Putamen (tissue), 1 donor: ENCODE data around the gene CPOX.
"Not testable (repeated sequence)": the region's sequence is repeated elsewhere in the genome, so short reads cannot be mapped to it uniquely, and the experiment has no call there.

Source experiments
- DNase-seq: peaks from one replicate; pipeline ENCODE4 v3.0.0-alpha.2; 2016; ENCODE audit warnings: low spot score

The CPOX gene

DNA sequence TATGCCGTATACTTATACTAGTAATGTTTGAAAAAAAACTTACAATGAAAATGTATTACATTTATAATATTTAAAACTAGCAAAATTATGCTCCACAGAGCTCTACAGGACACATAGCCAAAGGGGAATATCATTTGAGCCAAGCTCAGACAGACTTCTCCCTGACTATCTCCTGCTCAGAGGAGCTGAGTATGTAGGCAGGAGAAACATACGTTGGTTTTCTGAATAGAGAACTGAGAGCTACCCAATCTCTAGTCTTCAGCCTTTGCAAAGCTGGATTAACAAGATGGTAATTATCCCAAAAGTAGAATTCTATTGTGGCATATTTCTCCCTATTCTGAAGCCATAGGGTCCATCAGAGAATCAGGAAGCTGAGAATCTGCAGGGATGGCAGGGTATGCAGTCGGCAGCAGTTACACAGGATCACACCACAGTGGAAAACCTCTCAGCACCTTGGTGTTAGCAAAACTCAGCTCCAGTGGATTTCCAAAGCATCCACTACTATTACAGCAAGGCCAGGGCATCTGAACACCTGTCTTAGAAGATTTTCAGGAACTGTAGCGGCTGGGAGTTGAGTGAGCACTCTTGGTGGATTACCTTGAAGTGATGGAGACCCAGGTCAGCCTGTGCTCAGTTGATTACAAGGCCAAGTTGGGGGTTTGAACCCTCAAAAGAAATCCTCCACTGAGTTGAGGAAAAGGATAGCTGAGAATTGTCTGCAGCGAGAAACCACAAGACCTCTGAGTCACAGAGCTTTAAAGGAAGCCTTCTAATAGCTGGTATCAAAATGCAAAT, 31.5 kb downstream of the CPOX start:
- DNase-seq, result no peak

DNA sequence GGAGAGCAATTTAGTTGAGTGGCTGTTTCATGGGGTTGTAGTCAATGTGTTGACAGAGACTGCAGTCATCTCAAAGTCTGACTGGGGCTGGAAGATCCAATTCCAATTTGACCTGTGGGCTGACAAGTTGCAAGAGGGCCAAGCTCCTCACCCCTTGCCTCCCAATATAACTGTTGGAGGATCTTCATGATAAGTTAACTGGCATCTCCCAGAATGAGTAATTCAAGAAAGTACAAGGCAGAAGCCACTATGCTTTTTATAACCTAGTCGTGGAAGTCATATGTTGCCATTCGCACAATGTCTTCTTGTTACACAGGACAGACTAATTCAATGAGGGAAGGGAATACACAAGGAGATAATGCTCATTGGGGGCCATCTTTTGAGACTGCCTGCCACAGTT, 32.5 kb downstream of the CPOX start:
- DNase-seq, result no peak

DNA sequence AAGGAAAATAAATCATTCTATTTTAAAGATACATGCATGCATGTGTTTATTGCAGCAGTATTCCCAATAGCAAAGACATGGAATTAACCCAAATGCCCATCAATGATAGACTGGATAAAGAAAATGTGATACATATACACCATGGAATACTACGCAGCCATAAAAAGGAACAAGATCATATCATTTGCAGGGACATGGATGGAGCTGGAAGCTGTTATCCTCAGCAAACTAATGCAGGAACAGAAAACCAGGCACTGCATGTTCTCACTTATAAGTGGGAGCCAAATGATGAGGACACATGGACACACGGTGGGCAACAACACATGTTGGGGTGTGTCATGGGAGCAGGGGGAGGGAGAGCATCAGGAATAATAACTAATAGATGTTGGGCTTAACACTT, 33.6 kb downstream of the CPOX start:
- DNase-seq, result not testable (repeated sequence)

DNA sequence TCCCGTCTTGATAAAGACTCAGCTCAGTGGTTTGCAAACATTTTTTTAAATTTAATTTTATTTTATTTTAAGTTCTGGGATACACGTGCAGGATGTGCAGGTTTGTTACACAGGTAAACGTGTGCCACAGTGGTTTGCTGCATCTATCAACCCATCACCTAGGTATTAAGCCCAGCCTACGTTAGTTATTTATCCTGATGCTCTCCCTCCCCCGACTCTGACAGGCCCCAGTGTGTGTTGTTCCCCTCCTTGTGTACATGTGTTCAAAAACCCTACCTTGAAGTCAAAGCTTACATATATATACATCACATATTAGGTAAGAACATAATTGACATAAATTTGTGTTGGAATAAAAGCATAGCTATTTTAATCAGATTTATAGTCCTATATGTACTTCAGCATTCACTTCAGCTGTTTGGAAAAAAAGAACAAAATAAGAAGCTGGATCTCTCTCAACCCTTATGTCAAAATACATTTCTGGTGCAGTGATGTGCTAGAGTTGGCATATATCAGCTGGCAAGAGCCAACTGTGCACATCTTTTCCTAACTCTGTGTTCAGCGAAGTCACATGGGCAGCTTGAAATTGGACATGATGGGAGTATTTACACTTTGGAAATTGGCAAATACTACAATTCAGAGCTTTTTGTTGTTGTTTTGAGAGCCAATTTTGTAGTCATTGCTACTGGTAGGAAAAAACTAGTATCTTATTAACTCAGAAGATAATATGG, 35.1 kb downstream of the CPOX start:
- no peak for DNase-seq

DNA sequence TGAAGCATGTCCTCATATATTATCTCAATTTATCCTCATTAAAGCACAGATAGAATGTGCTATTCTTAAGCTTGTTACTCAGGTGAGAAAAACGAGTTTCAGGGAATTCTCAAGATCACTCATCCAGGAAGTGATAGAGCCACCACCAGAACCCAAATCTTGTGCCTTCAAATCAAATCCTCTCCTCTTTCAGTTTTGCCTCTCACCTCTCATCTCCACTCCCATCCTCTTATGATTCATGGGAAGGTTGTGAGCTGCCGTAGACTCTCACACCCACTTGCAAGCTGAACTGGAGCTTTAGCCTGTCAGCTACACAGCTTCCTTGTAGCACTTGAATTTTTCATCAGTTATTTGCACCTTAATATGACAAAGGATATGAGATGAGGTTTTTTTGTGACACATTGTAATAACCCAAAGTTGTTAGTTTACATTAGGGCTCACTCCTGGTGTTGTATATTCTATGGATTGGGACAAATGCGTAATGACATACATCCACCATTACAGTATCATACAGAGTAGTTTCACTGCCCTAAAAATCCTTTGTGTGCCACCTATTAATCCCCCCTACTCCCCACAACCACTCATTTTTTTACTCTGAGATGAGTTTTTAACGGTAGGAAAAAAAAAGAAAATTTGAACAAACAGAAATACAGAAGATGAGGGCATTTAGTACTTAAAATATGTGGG, 35.9 kb downstream of the CPOX start:
- peak; percentile 39 for DNase-seq

DNA sequence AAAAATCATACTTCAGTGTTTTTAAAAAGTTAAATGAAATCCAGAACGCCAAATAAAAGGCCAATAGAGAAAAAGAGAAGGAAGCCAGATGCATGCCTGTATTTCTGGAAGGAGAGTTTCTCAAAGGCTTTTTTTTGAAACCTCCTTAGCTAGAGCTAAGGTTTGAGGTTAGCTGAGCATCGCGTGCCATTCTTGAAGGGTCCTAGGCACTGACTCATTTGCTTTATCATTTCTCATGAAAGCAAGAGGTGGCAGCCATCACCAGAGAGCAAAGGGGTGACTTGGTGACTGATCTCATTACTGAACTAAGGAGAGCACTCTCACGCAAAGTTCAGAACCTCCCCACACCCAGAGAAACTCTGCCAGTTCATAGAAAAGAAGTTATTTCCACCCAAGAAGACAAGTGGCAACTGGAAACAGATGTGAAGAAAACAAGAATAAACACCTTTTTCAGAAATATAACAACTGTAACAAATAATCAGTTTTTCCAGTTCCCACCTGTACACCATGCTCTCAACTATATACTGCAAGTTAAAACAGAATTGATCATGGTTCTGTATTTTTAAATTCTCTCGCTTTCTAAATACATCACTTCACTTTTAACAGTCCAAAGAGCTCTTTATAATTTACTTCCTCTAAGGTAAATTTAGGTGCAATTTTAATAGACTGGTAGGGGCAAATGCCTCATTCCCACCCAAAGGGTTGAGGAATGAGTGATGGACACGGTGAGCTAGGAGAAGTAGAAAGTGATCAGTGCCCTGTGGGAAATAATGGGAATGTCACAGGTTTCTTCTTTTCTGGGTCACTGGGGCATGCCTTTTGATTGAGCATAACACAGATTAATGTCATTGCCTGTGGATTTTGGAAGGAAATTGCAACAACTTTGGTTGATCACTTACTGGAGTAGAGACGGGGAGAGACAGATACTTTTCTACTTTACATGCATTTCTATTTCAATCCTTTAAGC, 37.0 kb downstream of the CPOX start:
- no peak for DNase-seq

DNA sequence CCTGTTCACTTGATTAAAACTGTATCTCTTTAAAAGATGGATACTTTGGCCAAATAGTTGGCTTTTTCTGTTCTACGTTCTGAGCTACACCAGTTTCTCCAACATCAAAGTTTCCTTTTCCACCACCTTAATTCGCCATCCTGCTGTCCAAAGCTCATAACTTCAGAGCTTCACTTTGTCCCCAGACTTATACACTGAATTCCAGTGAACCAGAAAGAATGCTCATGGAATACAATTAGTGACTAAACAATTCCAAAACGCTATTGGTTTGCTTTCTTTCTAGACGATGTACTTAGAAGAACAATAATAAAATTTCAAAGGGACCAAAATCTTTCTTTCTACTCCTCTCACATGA, 38.4 kb downstream of the CPOX start:
- DNase-seq, result no peak

DNA sequence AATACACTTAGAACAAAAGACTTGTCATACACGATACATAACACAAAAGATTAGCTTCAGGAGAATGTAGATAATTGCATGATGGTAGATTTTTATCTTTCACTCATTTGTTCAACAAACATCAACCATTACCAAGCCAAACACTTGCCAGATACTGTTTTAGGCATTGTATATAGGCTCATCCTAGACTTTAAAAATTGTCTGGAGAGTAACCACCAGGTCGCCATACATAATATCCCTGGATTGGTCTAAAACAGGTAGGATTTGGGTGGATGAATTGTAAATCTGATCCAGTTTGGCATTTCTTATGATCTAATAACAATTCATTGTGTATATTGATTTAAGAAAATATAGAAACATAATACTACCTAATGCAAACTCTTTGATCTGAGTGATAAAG, 38.8 kb downstream of the CPOX start:
- DNase-seq, result no peak

DNA sequence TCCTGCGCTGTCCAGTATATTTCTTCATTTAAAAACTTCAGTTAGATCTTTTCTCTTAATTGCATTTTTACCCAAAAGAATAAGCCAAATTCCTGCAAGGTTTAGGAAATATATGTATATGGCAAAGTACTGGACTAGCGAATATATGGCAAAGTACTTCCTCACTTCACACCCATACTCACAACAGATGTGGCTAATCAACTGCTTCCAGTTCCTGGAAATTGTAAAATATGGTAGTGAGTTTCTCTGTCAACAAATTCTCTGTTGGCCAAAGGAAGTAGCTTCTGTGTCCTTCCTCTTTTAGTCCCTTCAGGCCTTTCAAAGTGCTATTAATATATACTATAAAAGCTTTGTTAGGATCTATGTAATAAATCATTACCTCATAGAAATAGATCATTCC, 39.7 kb downstream of the CPOX start:
- DNase-seq, result no peak

DNA sequence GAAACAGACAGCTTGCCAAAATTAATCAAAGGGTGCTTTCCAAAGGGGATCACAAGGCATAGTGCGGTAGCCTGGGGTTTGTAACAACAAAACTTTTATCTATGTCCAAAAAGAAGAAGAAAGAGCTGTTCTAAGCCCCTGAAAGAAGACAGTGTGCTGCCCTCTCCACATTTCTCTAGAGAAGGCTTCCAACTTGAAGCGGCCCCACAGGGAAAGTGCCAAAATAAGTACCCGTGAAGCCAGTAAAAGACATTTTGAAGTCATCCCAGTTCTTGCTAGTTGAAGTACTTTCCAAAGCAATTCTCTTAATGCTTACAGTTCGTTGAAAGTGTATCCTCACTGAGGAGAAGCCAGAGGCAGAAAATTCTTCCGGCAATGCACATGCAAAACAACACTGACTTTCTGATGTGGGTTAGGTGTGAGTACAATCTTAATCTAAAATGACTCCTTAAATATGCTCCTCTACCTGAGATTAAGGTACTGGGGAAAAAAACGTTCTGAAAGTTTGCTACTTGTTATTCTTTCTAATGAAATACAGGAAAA, 40.3 kb downstream of the CPOX start:
- no peak for DNase-seq

DNA sequence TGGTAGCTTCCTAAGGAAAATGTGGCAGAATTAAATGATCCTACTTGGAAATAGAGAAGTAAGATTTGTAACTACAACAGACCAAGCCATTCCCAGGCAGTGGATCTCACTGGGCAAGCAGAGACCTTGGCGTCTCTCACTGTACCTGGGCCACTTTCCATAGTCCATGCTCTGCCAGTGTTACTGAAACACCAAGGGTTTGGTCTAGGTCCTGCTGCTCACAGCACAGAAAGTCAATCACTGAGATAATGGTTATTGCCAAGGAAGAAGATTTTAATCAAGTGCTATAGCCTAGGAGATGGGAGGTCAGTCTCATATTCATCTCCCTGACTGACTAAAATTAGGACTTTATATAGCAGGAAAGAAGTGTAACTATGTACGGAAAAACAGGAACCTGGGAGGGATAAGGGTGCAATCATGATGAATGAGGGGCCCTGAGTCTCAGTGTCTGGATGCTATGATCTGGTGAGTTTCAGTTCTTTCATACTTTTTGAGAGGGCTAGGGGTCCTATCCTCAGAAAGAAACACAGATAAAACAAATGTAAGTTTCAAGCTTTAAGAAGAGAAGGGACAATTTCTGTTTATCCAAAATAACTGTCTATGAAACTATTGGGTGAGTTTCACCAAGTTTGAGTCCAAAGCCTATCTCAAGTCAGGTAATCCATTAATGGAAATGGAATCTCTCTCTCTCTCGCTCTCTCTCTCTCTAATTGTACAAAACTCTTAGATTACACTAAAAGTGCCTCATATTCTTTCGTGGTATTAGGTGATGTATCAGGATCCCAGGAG, 41.0 kb downstream of the CPOX start:
- no peak for DNase-seq

DNA sequence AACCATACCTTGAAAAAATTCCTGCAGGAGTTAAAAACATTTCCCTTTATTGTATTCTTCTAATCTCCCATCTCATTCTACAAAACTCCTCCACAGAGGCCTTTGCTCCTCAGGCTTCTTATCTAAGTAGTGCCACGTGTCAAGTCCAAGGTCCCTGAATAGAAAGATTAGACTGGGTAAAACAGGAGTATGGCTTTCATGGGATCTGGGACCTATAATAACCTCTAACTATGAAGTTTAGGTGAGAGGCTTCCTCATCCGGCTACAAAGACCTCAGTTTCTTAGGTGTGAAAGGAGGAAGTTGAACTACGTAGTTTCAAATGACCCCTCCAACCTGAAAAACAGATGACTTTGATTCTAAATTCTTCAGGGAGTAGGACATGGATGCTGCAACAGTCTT, 41.7 kb downstream of the CPOX start:
- no peak for DNase-seq

DNA sequence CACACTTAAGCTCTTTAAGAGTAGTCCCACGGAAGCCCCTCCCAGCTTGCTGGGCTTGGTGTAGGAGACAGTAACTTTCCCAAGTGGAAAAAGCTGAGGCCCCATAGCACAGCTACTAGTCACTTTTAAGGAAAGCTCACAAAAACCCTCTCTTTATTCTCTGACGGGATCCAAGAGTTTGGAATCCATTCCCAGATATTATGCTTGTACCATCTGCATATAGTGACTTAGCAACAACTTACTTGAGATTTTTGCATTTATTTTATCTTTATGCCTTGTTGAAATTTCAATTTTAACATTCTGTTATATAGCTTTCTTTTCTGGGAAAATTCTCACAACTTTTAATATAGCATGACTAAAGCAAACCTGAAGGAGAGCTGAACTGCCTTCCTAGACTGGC, 42.2 kb downstream of the CPOX start:
- no peak for DNase-seq

DNA sequence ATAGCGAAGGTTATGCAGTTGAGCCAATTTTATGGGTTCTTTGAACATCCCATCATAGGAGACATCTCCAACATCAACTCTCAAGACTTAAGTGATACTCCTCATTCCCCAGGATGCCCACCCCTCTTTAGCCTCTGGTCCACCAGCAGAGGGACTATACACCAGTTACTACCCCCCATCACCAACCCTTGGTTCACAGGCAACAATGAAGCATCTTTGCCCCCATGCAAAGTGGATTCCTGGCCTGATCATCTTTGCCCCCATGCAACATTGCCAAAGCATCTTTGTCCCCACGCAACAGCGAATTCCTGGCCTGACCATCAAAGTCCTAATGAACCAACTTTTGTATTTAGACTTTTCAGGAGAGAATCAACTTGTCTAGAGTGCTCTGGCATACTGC, 42.6 kb downstream of the CPOX start:
- DNase-seq, result no peak

DNA sequence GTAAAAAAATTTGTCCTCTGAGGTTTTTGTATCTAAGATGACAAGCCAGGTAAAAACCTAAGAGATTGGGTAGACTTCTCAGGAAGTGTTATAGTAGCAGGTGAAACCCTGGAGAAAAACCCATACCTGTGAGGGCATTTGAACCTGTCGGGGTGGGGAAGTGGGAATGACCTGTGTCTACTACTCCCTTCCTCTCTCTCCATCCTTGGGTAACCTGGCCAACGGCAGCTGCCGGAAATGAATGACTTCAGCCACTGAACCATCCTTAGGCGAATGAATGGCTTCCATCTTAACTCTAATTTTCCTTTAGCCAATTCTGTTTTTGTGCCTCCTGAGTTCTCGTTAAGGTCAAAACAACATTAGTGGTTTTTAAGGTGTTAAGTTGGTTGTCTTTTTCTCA, 44.9 kb downstream of the CPOX start:
- no peak for DNase-seq

DNA sequence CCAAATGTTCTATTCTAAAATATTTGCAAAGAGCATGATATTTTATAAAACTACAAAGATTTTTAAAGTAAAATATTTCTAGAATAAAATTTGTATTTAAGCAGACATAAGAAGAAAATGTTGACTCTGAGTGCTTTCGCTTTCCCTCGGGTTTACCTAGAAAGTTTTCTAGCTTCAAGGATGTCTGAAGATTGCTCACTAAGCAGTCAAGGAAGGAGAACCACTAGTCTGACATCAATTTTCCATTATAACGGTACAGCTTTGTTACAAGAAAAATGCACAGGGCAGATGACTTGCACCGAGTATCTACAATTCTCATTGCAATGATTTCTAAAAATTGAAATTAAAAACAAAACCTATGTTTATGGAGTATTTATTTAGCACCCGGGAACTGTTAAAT, 47.5 kb downstream of the CPOX start:
- DNase-seq, result no peak

DNA sequence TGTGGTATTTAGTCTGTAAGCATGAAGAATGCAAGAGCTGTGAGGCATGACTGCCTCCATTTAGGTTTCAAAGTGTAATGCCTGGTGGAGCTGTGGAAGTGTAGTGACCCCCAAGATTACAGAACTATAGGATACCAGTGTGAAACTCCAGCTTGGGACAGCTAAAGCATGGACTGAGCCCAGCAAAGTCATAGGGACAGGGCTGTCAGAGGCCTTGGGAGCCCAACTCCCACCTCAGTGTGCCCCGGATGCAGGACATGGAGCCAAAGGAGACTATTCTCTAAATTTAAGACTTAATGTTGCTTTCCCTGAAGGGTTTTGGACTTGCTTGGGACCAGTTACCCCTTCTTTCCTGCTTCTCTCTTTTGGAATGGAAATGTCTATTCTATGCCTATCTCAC, 50.8 kb downstream of the CPOX start:
- DNase-seq, result no peak

DNA sequence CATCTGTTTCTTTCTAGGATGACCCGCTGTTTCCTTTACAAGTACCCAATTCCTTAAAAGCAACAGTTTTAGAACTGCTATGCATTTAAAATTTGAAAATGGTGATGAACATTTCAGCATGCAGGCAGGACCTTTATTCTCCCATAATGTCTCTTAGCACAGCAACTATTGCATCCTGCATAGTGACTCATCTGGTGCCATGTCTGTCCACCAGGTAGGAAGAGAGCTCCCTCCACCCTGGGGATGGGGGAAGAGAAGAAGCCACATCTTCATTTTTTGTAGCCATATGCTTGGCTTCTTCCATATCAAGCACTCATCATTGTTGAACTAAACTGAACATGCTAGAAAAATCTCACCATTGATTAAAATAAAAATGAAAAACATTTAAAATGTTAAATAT, 51.7 kb downstream of the CPOX start:
- DNase-seq, result no peak

DNA sequence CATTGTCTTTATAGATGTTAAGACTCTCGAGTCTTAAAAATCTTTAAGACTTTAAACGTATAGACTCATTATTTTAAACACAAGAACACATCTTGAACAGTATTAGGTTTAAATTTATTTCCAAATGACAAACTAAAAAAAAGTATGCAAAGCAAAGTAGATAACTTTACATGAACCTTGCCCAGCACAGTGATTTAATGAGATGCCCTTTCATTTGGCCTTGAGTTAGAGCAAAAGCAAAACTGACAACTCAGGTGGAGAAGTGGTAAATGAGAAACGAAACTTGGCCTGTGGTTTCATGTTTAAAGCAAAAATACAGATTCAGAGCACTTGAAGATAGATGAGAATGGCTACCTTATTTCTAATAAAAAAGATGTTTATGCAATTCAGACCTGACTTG, 53.1 kb downstream of the CPOX start:
- no peak for DNase-seq

DNA sequence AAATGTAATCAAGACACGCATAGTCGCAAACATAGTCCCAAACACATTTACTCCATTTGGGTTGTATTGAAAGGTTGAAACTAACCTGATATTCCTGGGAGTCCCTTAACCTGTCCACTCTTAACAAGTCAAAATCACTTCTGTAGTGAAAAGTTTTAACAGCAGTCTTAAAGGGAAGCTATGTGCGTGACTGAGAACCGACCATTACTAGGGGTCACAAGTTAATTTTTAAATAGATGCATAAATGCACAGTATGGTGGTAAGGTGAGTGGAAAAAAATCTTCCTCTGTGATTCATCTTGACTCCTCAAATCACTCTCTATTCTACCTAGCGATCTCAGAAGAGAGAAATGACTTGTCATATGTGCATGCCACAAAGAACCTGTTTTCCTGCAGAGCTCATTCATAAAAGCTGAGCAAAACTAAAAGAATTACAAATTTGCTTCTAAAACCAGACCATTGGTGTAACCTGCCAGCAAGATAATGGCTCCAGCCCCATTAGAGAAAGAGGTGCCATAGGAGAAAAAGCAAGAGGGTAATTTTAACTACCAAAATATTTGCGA, 56.9 kb downstream of the CPOX start:
- DNase-seq, result no peak

DNA sequence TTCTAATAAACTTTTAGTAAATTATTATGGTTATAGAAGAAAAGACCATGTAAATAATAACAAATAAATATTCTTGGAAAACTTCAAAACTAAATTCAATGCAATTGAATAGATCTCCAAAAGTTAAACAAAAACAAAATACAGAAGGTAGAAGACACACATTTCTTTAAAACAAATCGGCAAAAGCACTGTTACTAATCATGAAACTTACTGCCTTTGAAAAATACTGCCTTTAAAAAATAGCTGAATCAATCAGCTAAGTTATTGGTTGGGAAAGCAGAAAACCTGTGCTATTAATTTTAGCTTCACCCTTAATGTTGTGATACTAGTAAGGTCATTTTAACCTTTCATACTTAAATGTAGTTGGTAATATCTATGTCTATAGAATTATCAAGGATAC, 58.7 kb downstream of the CPOX start:
- no peak for DNase-seq
